GM18519 (cell line): ENCODE data around the gene NHLH2.

Source experiments
- ATAC-seq: cut with Tn5 transposase; IDR thresholded peaks from one replicate; pipeline ENCODE4 v1.9.1; 2021; ENCODE audit warnings: mild to moderate bottlenecking, moderate library complexity; ENCODE audit not compliant: unreplicated experiment, low FRiP score

Gene NHLH2

GRCh38 chr1:115807723-115808122, 33.2 kb downstream of the NHLH2 start:
- no peak for ATAC-seq

GRCh38 chr1:115805597-115805996, 35.3 kb downstream of the NHLH2 start:
- ATAC-seq = no peak

DNA sequence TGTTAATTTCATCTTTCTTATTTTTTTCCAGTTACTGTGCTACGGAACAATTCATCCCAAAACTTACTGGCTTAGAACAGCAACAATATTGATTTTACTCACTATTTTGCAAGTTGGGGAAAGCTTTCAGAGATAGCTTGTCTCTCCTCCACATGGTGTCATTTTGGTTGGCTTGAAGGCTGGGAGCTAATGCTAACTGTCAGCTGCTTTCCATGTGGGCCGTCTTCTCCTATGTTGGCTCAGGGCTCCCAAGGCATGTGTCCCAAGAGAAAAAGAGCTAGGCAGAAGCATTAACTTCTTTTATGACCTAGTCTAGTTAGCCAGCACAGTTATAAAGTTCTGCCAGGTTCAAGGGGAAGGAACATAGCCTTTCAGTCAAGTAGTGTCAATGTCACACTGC, 38.5 kb downstream of the NHLH2 start:
- no peak for ATAC-seq

DNA sequence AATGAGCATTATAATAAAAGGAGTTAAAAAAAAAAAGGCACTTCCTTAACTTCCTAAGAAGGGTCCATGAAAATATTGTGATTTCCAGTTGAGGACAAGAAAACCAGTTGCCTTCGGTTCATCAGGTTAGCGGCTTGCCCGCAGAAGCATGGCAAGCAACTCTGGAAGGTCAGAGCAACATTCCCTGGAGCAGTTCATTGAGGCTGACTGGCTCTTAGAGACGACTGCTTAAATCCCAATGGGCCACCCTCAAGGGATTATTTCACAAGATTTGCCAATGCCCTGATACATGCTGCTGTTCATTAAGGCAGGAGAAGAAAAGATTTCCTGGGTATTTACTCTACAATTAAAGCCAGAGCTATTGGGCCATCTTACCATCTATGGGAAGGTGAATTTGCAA, 43.4 kb downstream of the NHLH2 start:
- no peak for ATAC-seq

GRCh38 chr1:115796897-115797296, 44.0 kb downstream of the NHLH2 start:
- ATAC-seq = no peak

- no peak for ATAC-seq
Observed at GRCh38 chr1:115796036-115796435, 44.9 kb downstream of the NHLH2 start.

- no peak for ATAC-seq
Observed at GRCh38 chr1:115794976-115795639, 45.8 kb downstream of the NHLH2 start.

DNA sequence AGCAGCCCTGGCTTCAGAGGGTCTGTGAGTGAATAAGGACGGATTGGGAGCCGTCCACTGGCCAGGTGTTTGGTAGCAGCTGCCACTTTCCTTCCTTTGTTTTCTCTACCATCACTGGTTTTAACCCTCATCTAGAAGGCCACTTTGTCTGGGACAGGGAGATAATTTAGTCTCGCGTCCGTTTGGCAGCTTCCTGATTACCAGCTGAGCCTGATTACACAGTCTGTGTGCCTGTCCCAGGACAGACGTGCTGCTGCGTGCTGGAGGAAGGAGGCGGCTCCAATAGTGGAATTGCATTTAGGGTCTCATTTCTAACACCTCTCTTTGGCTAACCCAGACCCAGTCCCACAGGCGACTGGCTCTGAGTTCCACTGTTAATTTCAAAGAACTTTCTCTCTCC, 47.8 kb downstream of the NHLH2 start:
- no peak for ATAC-seq

DNA sequence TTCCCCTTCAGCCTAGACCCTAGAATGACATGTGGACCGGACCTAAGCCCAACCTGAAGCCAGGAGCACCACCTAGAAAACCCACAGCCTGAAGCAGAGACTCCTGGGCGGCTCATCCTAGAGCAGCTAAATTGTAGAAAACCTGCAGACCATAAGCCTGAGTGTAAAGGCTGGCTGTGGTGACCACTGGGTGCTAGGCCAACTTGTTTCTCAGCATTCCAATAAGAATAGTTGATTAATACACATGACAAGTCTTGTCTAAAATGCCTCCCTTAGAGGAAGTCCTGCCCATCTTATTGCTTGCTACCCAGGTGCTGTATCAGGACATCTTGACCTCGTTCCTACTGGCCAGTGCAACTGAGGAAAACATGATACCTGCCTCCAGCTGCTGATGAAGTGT, 49.1 kb downstream of the NHLH2 start:
- ATAC-seq = no peak

DNA sequence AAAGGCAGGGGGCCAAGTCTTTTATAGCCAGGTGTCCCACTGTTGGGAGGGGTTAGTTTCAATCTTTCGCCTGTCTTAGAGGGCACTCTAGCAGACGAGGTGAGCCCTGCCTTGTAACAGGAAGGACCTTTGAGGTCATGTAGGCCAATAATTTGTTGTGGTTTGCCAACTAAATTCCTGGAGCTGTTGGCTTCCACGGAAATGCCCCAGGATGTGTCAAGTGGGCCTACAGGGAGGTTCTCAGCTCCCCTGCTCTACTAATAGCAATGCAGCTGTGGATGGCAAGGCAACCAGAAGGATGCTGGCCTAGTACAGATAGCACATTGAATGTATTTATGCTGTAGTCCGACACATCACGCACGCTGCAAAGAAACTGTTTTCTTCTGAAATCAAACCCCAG, 50.1 kb downstream of the NHLH2 start:
- no peak for ATAC-seq

DNA sequence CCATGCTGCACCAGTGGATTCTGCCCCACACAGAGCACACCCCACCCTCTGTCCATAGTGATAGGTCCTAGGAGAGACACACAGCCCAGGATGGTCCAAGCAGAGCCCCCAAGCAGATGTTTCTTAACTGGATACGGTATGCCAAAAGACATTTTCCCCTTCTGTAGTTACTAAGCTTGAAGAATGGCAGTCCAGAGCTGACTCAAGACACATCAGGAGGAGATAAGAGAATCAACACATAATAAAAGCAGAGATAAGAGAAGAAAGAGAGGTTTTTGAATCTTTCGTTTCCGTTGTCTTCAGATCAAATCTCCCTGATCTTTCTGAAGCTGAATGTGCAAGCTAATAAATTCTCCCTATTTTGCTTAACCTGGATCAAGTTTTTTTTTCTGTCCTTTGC, 50.6 kb downstream of the NHLH2 start:
- ATAC-seq = no peak
